Endothelial cell of umbilical vein (primary cell): Measurements from ENCODE around the gene BCOR. TPM values are rescaled to one million over a fixed set of nuclear protein-coding genes. Genes with fewer than 3 reads are reported as not detected.

Experiments used
- BruUV-seq: library from RNA; stranded (reverse); fragments of 400-500 nt; replicated peaks from 2 replicates; lab custom pipeline; 2021; lab: Mats Ljungman, UMichigan
- CTCF ChIA-PET: fragments of 300-600, 350-600 bp; sonication (Branson Sonifier 250); formaldehyde crosslinking; loops from one replicate; lab custom pipeline; 2021; ENCODE audit warnings: antibody characterized with exemption, inconsistent platforms; lab: Charles Lee
- POLR2A ChIA-PET: fragments of 300-600, 350-600 bp; sonication (Branson Sonifier 250); formaldehyde crosslinking; loops from one replicate; lab custom pipeline; 2021; ENCODE audit warnings: antibody characterized with exemption, inconsistent platforms; lab: Charles Lee
- DNase-seq: peaks from one replicate; pipeline ENCODE4 v3.0.0-alpha.2; 2011; ENCODE audit warnings: low read depth, low spot score
- FAIRE-seq: peaks from 2 replicates; lab custom pipeline; 2011; peaks lifted over from hg19 to GRCh38; lab: Jason Lieb, UNC
- H2AFZ ChIP-seq: 2 replicates; pipeline ENCODE4 v1.6.0; 2012; ENCODE audit warnings: low read depth, low read length, control low read depth, inconsistent platforms
- H3K27ac ChIP-seq: 2 replicates; pipeline ENCODE4 v1.5.1; 2011; ENCODE audit warnings: low read depth, mild to moderate bottlenecking, control low read depth, low read length, moderate library complexity; ENCODE audit not compliant: insufficient read depth
- H3K27me3 ChIP-seq, 2 experiments: 2 replicates each; pipeline versions ENCODE4 v1.6.0 to v1.6.1; 2011; ENCODE audit warnings: low read length in 2 of 2, mixed read lengths in 1 of 2; ENCODE audit not compliant: control insufficient read depth in 2 of 2, insufficient read depth in 2 of 2
- H3K36me3 ChIP-seq, 2 experiments: 2 replicates in 1 of 2; 3 replicates in 1 of 2; pipeline ENCODE4 v1.5.1; 2011; ENCODE audit warnings: low read length in 2 of 2, mild to moderate bottlenecking in 1 of 2, moderate library complexity in 1 of 2; ENCODE audit not compliant: control insufficient read depth in 2 of 2, insufficient read depth in 2 of 2; ENCODE audit errors: extremely low read depth in 1 of 2
- H3K4me1 ChIP-seq: 3 replicates; pipeline ENCODE4 v1.5.1; 2011; ENCODE audit warnings: mild to moderate bottlenecking, low read length; ENCODE audit not compliant: control insufficient read depth, insufficient read depth; ENCODE audit errors: extremely low read depth
- H3K4me2 ChIP-seq: 2 replicates; pipeline ENCODE4 v1.6.1; 2011; ENCODE audit warnings: low read length, control low read depth, mixed read lengths; ENCODE audit not compliant: insufficient read depth
- H3K4me3 ChIP-seq, 3 experiments: fragments of 200-600 bp in 1 of 3; sonication (generic), shearing (Covaris generic) in 1 of 3; replicated peaks in 1 of 3; 2 replicates each; pipeline ENCODE4 v1.5.1; 2011 to 2016; ENCODE audit warnings: control low read depth in 3 of 3, low read length in 3 of 3, mild to moderate bottlenecking in 2 of 3, inconsistent platforms in 1 of 3, low read depth in 1 of 3, moderate library complexity in 1 of 3; ENCODE audit not compliant: insufficient read depth in 1 of 3
- H3K79me2 ChIP-seq: 2 replicates; pipeline ENCODE4 v1.6.0; 2012; ENCODE audit warnings: low read length, inconsistent platforms; ENCODE audit not compliant: control insufficient read depth, insufficient read depth
- H3K9ac ChIP-seq: replicated peaks from 2 replicates; pipeline ENCODE3; 2011; ENCODE audit warnings: low read length, control low read depth; ENCODE audit not compliant: insufficient read depth; ENCODE audit errors: extremely low read depth
- H3K9me1 ChIP-seq: replicated peaks from 3 replicates; pipeline ENCODE4 v1.6.0; 2011; ENCODE audit warnings: mild to moderate bottlenecking, low read length; ENCODE audit not compliant: control insufficient read depth, insufficient read depth; ENCODE audit errors: extremely low read depth
- H3K9me3 ChIP-seq: replicated peaks from 2 replicates; pipeline ENCODE4 v1.5.1; 2012; ENCODE audit warnings: low read length, inconsistent platforms; ENCODE audit not compliant: control insufficient read depth, insufficient read depth
- H4K20me1 ChIP-seq: replicated peaks from 2 replicates; pipeline ENCODE3; 2011; ENCODE audit warnings: mild to moderate bottlenecking, low read length; ENCODE audit not compliant: control insufficient read depth, insufficient read depth; ENCODE audit errors: extremely low read depth
- EZH2 ChIP-seq: IDR thresholded peaks from 2 replicates; pipeline ENCODE4 v1.6.1; 2012; ENCODE audit warnings: borderline replicate concordance, low read depth, mild to moderate bottlenecking, moderate library complexity, low read length, inconsistent platforms; ENCODE audit not compliant: severe bottlenecking
- FOS ChIP-seq: IDR thresholded peaks from 2 replicates; pipeline ENCODE4 v1.6.1; 2011; ENCODE audit warnings: mild to moderate bottlenecking, low read length, moderate library complexity, borderline replicate concordance; ENCODE audit not compliant: insufficient read depth
- GATA2 ChIP-seq: IDR thresholded peaks from 2 replicates; pipeline ENCODE4 v1.7.0; 2011; ENCODE audit warnings: low read depth, mild to moderate bottlenecking, moderate library complexity, mixed read lengths, low read length; ENCODE audit not compliant: insufficient read length, insufficient read depth
- JUN ChIP-seq: IDR thresholded peaks from 2 replicates; pipeline ENCODE4 v1.6.1; 2011; ENCODE audit warnings: borderline replicate concordance, low read depth; ENCODE audit not compliant: insufficient read length, insufficient read depth
- MYC ChIP-seq: IDR thresholded peaks from one replicate; pipeline ENCODE4 v1.6.1; 2011; ENCODE audit warnings: mild to moderate bottlenecking, low read depth, low read length
- POLR2A ChIP-seq: IDR thresholded peaks from 2 replicates; pipeline ENCODE4 v1.6.1; 2012; ENCODE audit warnings: low read depth, mild to moderate bottlenecking, control low read depth, low read length
- POLR2AphosphoS5 ChIP-seq: IDR thresholded peaks from 2 replicates; pipeline ENCODE4 v1.6.1; 2012; ENCODE audit warnings: low read depth, mild to moderate bottlenecking, control low read depth, low read length, moderate library complexity; ENCODE audit not compliant: insufficient read depth
- dilution Hi-C: fragments of 300-500 bp; cut with MboI; formaldehyde crosslinking; loops from one replicate; pipeline ENCODE4 v1.15.0; 2019; ENCODE audit warnings: low sequenced_read_pairs; ENCODE audit not compliant: extremely low pct_ligation_motif_present
- intact Hi-C: fragments of 100-400 bp; cut with micrococcal nuclease; formaldehyde crosslinking; loops from one replicate; pipeline ENCODE4 v1.10.0; 2022
- polyA plus RNA-seq, 4 experiments: library from polyadenylated mRNA; depleted of rRNA in 3 of 4; stranded (reverse) in 3 of 4; unstranded in 1 of 4; fragments of >200 nt; gene quantifications; 2 replicates each; pipeline versions ENCODE4 v1.2.1 to v1.2.3, GENCODE V29; 2011 to 2012; ENCODE audit warnings: missing spikeins in 1 of 4
- total RNA-seq: library from RNA; stranded (reverse); gene quantifications from 2 replicates; pipeline ENCODE4 v1.2.3, GENCODE V29; 2021
- TF ChIP-seq, protein P1 (sequence below): IDR thresholded peaks from 2 replicates; pipeline ENCODE4 v1.6.1; 2011; ENCODE audit not compliant: insufficient read depth, insufficient read length
- TF ChIP-seq, protein P2 (sequence below), 2 donors: IDR thresholded peaks; 1 replicate in 1 of 2; 2 replicates in 1 of 2; pipeline ENCODE4 v1.5.1; 2011; ENCODE audit warnings: low read length in 2 of 2, mild to moderate bottlenecking in 2 of 2, moderate library complexity in 2 of 2, control low read depth in 1 of 2, inconsistent platforms in 1 of 2, low read depth in 1 of 2; ENCODE audit not compliant: insufficient read depth in 1 of 2; ENCODE audit errors: extremely low read depth in 1 of 2

The BCOR gene
- total and polyA plus RNA-seq, 2 donors (not counting 3 experiments of a cell fraction or from before 2014, with no cell fraction given) = 10.1 to 24.2 TPM

GRCh38 chrX:40103565-40104323 is 6.0 kb upstream of the BCOR start:
- no peak overlapping the region for H3K9ac ChIP-seq
- ChIA-PET CTCF (interaction anchor here (1.5 kb wide), 1 partner anchor 164 kb away, joined by 4 read pairs; no protein-coding TSS in a partner anchor), POLR2A (no interaction called here)
- no peaks in the 10 kb centered on the region for H3K27me3 ChIP-seq
- no peaks in the 10 kb centered on the region for H3K36me3 ChIP-seq
- no peak overlapping the region for H2AFZ ChIP-seq
- dilution Hi-C loops = no loop called here
- no TSS peak for BruUV-seq
- intact Hi-C loops = no loop called here
- H3K79me2 ChIP-seq = no peaks in the 10 kb centered on the region
- H3K9me1 ChIP-seq = no peaks in the 10 kb centered on the region
- no peak for FAIRE-seq
- H3K4me2 ChIP-seq = no peak overlapping the region
- TF ChIP-seq JUN (no peak), MYC (no peak), EZH2 (no peak), GATA2 (no peak), FOS (no peak), POLR2AphosphoS5 (no peak), POLR2A (no peak)
- TF ChIP-seq, protein P1, sequence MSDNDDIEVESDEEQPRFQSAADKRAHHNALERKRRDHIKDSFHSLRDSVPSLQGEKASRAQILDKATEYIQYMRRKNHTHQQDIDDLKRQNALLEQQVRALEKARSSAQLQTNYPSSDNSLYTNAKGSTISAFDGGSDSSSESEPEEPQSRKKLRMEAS = no peak
- TF ChIP-seq, protein P2, sequence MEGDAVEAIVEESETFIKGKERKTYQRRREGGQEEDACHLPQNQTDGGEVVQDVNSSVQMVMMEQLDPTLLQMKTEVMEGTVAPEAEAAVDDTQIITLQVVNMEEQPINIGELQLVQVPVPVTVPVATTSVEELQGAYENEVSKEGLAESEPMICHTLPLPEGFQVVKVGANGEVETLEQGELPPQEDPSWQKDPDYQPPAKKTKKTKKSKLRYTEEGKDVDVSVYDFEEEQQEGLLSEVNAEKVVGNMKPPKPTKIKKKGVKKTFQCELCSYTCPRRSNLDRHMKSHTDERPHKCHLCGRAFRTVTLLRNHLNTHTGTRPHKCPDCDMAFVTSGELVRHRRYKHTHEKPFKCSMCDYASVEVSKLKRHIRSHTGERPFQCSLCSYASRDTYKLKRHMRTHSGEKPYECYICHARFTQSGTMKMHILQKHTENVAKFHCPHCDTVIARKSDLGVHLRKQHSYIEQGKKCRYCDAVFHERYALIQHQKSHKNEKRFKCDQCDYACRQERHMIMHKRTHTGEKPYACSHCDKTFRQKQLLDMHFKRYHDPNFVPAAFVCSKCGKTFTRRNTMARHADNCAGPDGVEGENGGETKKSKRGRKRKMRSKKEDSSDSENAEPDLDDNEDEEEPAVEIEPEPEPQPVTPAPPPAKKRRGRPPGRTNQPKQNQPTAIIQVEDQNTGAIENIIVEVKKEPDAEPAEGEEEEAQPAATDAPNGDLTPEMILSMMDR (IDR thresholded peaks at IDR 0.05; ENCODE audit: extremely low read depth in 1 of 2, insufficient read depth in 1 of 2, low read depth in 1 of 2, low read length in 2 of 2) = no peak
- no peaks in the 10 kb centered on the region for H4K20me1 ChIP-seq
- no peak overlapping the region for H3K4me3 ChIP-seq
- no peak for DNase-seq
- H3K9me3 ChIP-seq = no peaks in the 10 kb centered on the region
- no peak overlapping the region for H3K27ac ChIP-seq
- peaks cover 13% of the 10 kb centered on the region for H3K4me1 ChIP-seq
